Activated CD8-positive, alpha-beta memory T cell treated with anti-CD3 and anti-CD28 coated beads for 24 hours (primary cell): ENCODE measurements around the gene HNRNPDL.
"Not testable (repeated sequence)": the region's sequence is repeated elsewhere in the genome, so short reads cannot be mapped to it uniquely, and the experiment has no call there.

ENCODE experiments used
- DNase-seq: peaks from one replicate; pipeline ENCODE4 v3.0.0-alpha.2; 2020

Gene HNRNPDL

GRCh38 chr4:82431831-82432230 lies 1.6 kb upstream of the HNRNPDL start:
- DNase-seq = no peak

- DNase-seq = no peak
Measured at GRCh38 chr4:82430964-82431745, 893 bp upstream of the HNRNPDL start.

- no peak for DNase-seq
Measured at GRCh38 chr4:82429728-82430192, 502 bp downstream of the HNRNPDL start.

- DNase-seq = peak; percentile 96
Measured at GRCh38 chr4:82428969-82429727, 1.1 kb downstream of the HNRNPDL start.

GRCh38 chr4:82428526-82428968 lies 1.7 kb downstream of the HNRNPDL start:
- no peak for DNase-seq

- no peak for DNase-seq
Measured at GRCh38 chr4:82425478-82425877, 4.8 kb downstream of the HNRNPDL start.

- DNase-seq = no peak
Measured at GRCh38 chr4:82423245-82424054, 6.8 kb downstream of the HNRNPDL start.

- DNase-seq = no peak
Measured at GRCh38 chr4:82422616-82423015, 7.6 kb downstream of the HNRNPDL start.

GRCh38 chr4:82421796-82422560 lies 8.3 kb downstream of the HNRNPDL start:
- DNase-seq = peak; percentile 66

GRCh38 chr4:82419451-82419850 lies 10.8 kb downstream of the HNRNPDL start:
- DNase-seq = no peak

- DNase-seq = no peak
Measured at GRCh38 chr4:82415922-82416365, 14.3 kb downstream of the HNRNPDL start.

GRCh38 chr4:82415061-82415460 lies 15.2 kb downstream of the HNRNPDL start:
- DNase-seq = not testable (repeated sequence)

- no peak for DNase-seq
Measured at GRCh38 chr4:82403725-82404124, 26.5 kb downstream of the HNRNPDL start.

GRCh38 chr4:82402196-82402775 lies 28.0 kb downstream of the HNRNPDL start:
- no peak for DNase-seq

GRCh38 chr4:82401600-82401999 lies 28.7 kb downstream of the HNRNPDL start:
- DNase-seq = no peak

GRCh38 chr4:82398263-82398662 lies 32.0 kb downstream of the HNRNPDL start:
- no peak for DNase-seq

- no peak for DNase-seq
Measured at GRCh38 chr4:82397527-82397926, 32.7 kb downstream of the HNRNPDL start.

- no peak for DNase-seq
Measured at GRCh38 chr4:82394896-82395295, 35.4 kb downstream of the HNRNPDL start.

GRCh38 chr4:82390061-82390460 lies 40.2 kb downstream of the HNRNPDL start:
- not testable (repeated sequence) for DNase-seq

GRCh38 chr4:82388405-82388804 lies 41.9 kb downstream of the HNRNPDL start:
- no peak for DNase-seq

GRCh38 chr4:82386312-82386711 lies 44.0 kb downstream of the HNRNPDL start:
- not testable (repeated sequence) for DNase-seq

GRCh38 chr4:82382751-82383150 lies 47.5 kb downstream of the HNRNPDL start:
- no peak for DNase-seq
